Measurements from ENCODE around the gene HNRNPC. TPM values are rescaled to one million over a fixed set of nuclear protein-coding genes. Genes with fewer than 3 reads are reported as not detected.

HNRNPC gene
- total RNA-seq, 1 donor from 2014 or later: 388 TPM

DNA sequence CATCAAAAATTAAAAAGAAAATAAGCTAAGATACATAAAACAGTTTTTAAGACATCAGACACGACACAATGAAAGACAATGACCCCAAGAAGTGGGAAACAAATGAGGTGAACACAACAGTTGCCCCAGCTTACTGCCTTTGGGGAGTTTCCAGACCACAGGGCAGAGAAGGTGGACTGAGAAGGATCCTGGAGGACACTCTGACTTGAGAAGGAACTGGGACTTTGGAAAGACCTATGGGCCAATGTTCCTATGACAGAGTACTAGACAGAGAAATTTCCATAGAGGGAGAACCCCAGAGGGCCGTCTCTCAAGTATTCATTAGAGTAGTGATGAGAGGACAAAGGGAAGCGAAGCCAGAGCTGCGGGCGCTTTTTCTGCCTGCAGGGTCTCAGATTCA lies 107.2 kb downstream of the HNRNPC start:
- Histone ChIP-seq H3K36me3 (no peaks in the 10 kb centered on the region), H3K27ac (no peak overlapping the region), H3K27me3 (ENCODE audit: low read depth) (no peaks in the 10 kb centered on the region), H3K4me3 (no peak overlapping the region), H3K4me1 (no peaks in the 10 kb centered on the region), H3K9me3 (no peaks in the 10 kb centered on the region)
- no peak for TF ChIP-seq CTCF (IDR thresholded peaks at IDR 0.05)
- intact Hi-C loops (cut with DNase I): no loop called here
- DNase-seq (no peak), ATAC-seq (no peak)

GRCh38 chr14:21160061-21160610 lies 109.1 kb downstream of the HNRNPC start:
- no peak overlapping the region for H3K27ac ChIP-seq
- no peaks in the 10 kb centered on the region for H3K9me3 ChIP-seq
- DNase-seq: no peak
- no peak overlapping the region for H3K4me3 ChIP-seq
- no peaks in the 10 kb centered on the region for H3K27me3 ChIP-seq (ENCODE audit: low read depth)
- H3K4me1 ChIP-seq: no peaks in the 10 kb centered on the region
- intact Hi-C loops (cut with DNase I): no loop called here
- ATAC-seq: no peak
- H3K36me3 ChIP-seq: no peaks in the 10 kb centered on the region
- TF ChIP-seq CTCF (IDR thresholded peaks at IDR 0.05): no peak

Other genes with a start within 250 kb of the HNRNPC start
- 92.7 TPM for gene NDRG2, start 244.4 kb downstream of the HNRNPC start, total RNA-seq
- not detected for gene TPPP2, start 239.2 kb downstream of the HNRNPC start, total RNA-seq
- not detected for gene RNASE13, start 234.6 kb downstream of the HNRNPC start, total RNA-seq
- not detected for gene RNASE7, start 227.1 kb downstream of the HNRNPC start, total RNA-seq
- not detected for gene RNASE8, start 211.6 kb downstream of the HNRNPC start, total RNA-seq
- gene ARHGEF40, start 199.1 kb downstream of the HNRNPC start, total RNA-seq: 28.5 TPM
- 46.1 TPM for gene ZNF219, start 170.8 kb downstream of the HNRNPC start, total RNA-seq
- gene TMEM253, start 168.4 kb downstream of the HNRNPC start, total RNA-seq: 0.50 TPM
- gene OR5AU1, start 113.4 kb downstream of the HNRNPC start, total RNA-seq: not detected
- gene RPGRIP1, start 10.6 kb upstream of the HNRNPC start, total RNA-seq: 1.1 TPM
- gene SUPT16H, start 114.6 kb upstream of the HNRNPC start, total RNA-seq: 49.9 TPM
- gene CHD8, start 186.7 kb upstream of the HNRNPC start, total RNA-seq: 74.6 TPM
- 30.7 TPM for gene RAB2B, start 207.5 kb upstream of the HNRNPC start, total RNA-seq
- gene TOX4, start 207.8 kb upstream of the HNRNPC start, total RNA-seq: 72.2 TPM
- gene METTL3, start 241.9 kb upstream of the HNRNPC start, total RNA-seq: 47.8 TPM